ENCODE results near the gene DOCK1. TPM values are rescaled to one million over a fixed set of nuclear protein-coding genes. Genes with fewer than 3 reads are reported as not detected.
A peak's percentile ranks its signal among the peaks of the same experiment; 100 is the strongest.
"Not testable (repeated sequence)": the region's sequence is repeated elsewhere in the genome, so short reads cannot be mapped to it uniquely, and the experiment has no call there.

DOCK1 gene
- total and polyA plus RNA-seq, 7 experiments from 2014 or later, result 0.11 to 1.2 (median 0.34) TPM; not detected in 2

DNA sequence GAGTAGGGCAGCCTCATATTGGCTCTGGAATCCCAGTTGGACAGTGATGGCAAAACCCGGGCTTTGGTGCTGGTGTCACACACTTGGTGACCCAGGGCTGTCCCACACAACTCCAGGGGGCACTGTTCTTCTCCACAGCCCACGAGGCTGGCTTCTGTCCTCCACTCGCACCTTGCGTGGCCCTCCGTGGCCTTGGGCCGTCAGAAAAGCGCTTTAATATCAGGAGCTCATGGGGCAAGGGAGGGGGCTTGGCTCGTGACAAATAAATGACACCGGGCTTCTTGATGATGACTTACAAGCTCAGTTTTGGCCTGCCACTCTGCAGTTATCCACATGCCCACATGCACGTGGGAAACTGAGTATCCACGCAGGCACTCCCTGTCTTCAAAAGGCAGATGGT, 8.1 kb downstream of the DOCK1 start:
- Mint-ChIP-seq H3K27me3 (no peaks in the 10 kb centered on the region), H3K4me1 (no peaks in the 10 kb centered on the region), H3K4me3 (no peak overlapping the region), H3K9me3 (peaks cover 0 to 8% (median 3%) of the 10 kb centered on the region in 11 donors), H3K36me3 (no peaks in the 10 kb centered on the region), H3K27ac (no peak overlapping the region)
- H3K4me1 ChIP-seq (ENCODE audit: control insufficient read depth in 2 of 2, insufficient read depth in 2 of 2, low read length in 2 of 2), result no peaks in the 10 kb centered on the region
- H3K36me3 ChIP-seq (ENCODE audit: control insufficient read depth in 2 of 3, insufficient read depth in 3 of 3, low read length in 3 of 3), result no peaks in the 10 kb centered on the region
- no peaks in the 10 kb centered on the region for H3K9me3 ChIP-seq (ENCODE audit: control insufficient read depth in 2 of 3, low read length in 3 of 3)
- POLR2A ChIA-PET, result no interaction called here
- DNase-seq, result no peak
- no peak overlapping the region for H3K4me3 ChIP-seq (ENCODE audit: low read length)
- ATAC-seq, result no peak
- H3K27me3 ChIP-seq (ENCODE audit: control insufficient read depth in 2 of 2, insufficient read depth in 2 of 2, low read length in 2 of 2), result no peaks in the 10 kb centered on the region
- intact Hi-C loops (cut with micrococcal nuclease), result no loop called here
- CTCF ChIA-PET, result no interaction called here
- no peak overlapping the region for H3K27ac ChIP-seq (ENCODE audit: low read depth, low read length)

GRCh38 chr10:126914561-126914960, 9.3 kb downstream of the DOCK1 start:
- ChIA-PET POLR2A (no interaction called here), CTCF (no interaction called here)
- no peaks in the 10 kb centered on the region for H3K4me1 Mint-ChIP-seq
- ATAC-seq, result no peak
- Histone ChIP-seq H3K27ac (ENCODE audit: low read depth, low read length) (no peak overlapping the region), H3K27me3 (ENCODE audit: control insufficient read depth in 2 of 2, insufficient read depth in 2 of 2, low read length in 2 of 2) (no peaks in the 10 kb centered on the region), H3K4me1 (ENCODE audit: control insufficient read depth in 2 of 2, insufficient read depth in 2 of 2, low read length in 2 of 2) (no peaks in the 10 kb centered on the region), H3K4me3 (ENCODE audit: low read length) (no peak overlapping the region), H3K36me3 (ENCODE audit: control insufficient read depth in 2 of 3, insufficient read depth in 3 of 3, low read length in 3 of 3) (no peaks in the 10 kb centered on the region), H3K9me3 (ENCODE audit: control insufficient read depth in 2 of 3, low read length in 3 of 3) (no peaks in the 10 kb centered on the region)
- peaks cover 0 to 11% (median 4%) of the 10 kb centered on the region in 11 donors for H3K9me3 Mint-ChIP-seq
- no peaks in the 10 kb centered on the region for H3K36me3 Mint-ChIP-seq
- H3K4me3 Mint-ChIP-seq, result no peak overlapping the region
- intact Hi-C loops (cut with micrococcal nuclease), result no loop called here
- no peaks in the 10 kb centered on the region for H3K27me3 Mint-ChIP-seq
- DNase-seq, result no peak
- no peak overlapping the region for H3K27ac Mint-ChIP-seq

DNA sequence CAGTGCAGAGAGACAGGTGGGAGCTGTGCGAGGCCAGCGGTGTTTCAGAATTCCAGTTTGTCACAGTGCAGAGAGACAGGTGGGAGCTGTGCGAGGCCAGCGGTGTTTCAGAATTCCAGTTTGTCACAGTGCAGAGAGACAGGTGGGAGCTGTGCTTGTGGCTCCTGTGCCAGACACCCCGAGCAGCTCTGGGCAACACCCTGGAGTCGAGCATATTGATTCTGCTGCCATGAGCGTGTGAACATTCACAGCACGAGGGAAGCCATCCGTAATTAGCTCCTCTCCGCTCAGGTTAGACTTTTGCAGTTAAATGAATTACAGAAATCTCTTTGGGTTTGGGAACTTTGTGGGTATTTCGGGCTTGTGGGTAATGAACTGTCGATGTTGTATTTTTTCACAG, 11.7 kb downstream of the DOCK1 start:
- H3K9me3 ChIP-seq (ENCODE audit: control insufficient read depth in 2 of 3, low read length in 3 of 3); H3K36me3 ChIP-seq (ENCODE audit: control insufficient read depth in 2 of 3, insufficient read depth in 3 of 3, low read length in 3 of 3); H3K27ac ChIP-seq (ENCODE audit: low read depth, low read length); H3K27me3 Mint-ChIP-seq; intact Hi-C loops (cut with micrococcal nuclease); H3K4me3 Mint-ChIP-seq; H3K4me3 ChIP-seq (ENCODE audit: low read length); H3K4me1 Mint-ChIP-seq; H3K36me3 Mint-ChIP-seq; DNase-seq; CTCF ChIA-PET; H3K27me3 ChIP-seq (ENCODE audit: control insufficient read depth in 2 of 2, insufficient read depth in 2 of 2, low read length in 2 of 2); H3K4me1 ChIP-seq (ENCODE audit: control insufficient read depth in 2 of 2, insufficient read depth in 2 of 2, low read length in 2 of 2); ATAC-seq; H3K27ac Mint-ChIP-seq; POLR2A ChIA-PET: not testable (repeated sequence)
- peaks cover 1 to 15% (median 8%) of the 10 kb centered on the region in 11 donors for H3K9me3 Mint-ChIP-seq

- Mint-ChIP-seq H3K36me3 (no peaks in the 10 kb centered on the region), H3K9me3 (peaks cover 1 to 15% (median 8%) of the 10 kb centered on the region in 11 donors), H3K27ac (no peak overlapping the region), H3K4me3 (no peak overlapping the region), H3K27me3 (peaks cover 0 to 4% (median 0%) of the 10 kb centered on the region in 5 donors), H3K4me1 (no peaks in the 10 kb centered on the region)
- ATAC-seq (no peak), DNase-seq (no peak)
- H3K27ac ChIP-seq (ENCODE audit: low read depth, low read length), result no peak overlapping the region
- POLR2A ChIA-PET, result no interaction called here
- no peak overlapping the region for H3K4me3 ChIP-seq (ENCODE audit: low read length)
- H3K9me3 ChIP-seq (ENCODE audit: control insufficient read depth in 2 of 3, low read length in 3 of 3), result peaks cover 0 to 6% (median 0%) of the 10 kb centered on the region in 3 experiments
- no peaks in the 10 kb centered on the region for H3K27me3 ChIP-seq (ENCODE audit: control insufficient read depth in 2 of 2, insufficient read depth in 2 of 2, low read length in 2 of 2)
- CTCF ChIA-PET, result no interaction called here
- no peaks in the 10 kb centered on the region for H3K36me3 ChIP-seq (ENCODE audit: control insufficient read depth in 2 of 3, insufficient read depth in 3 of 3, low read length in 3 of 3)
- H3K4me1 ChIP-seq (ENCODE audit: control insufficient read depth in 2 of 2, insufficient read depth in 2 of 2, low read length in 2 of 2), result no peaks in the 10 kb centered on the region
- intact Hi-C loops (cut with micrococcal nuclease), result no loop called here
These were observed 12.1 kb downstream of the DOCK1 start for GRCh38 chr10:126917375-126917774.

DNA sequence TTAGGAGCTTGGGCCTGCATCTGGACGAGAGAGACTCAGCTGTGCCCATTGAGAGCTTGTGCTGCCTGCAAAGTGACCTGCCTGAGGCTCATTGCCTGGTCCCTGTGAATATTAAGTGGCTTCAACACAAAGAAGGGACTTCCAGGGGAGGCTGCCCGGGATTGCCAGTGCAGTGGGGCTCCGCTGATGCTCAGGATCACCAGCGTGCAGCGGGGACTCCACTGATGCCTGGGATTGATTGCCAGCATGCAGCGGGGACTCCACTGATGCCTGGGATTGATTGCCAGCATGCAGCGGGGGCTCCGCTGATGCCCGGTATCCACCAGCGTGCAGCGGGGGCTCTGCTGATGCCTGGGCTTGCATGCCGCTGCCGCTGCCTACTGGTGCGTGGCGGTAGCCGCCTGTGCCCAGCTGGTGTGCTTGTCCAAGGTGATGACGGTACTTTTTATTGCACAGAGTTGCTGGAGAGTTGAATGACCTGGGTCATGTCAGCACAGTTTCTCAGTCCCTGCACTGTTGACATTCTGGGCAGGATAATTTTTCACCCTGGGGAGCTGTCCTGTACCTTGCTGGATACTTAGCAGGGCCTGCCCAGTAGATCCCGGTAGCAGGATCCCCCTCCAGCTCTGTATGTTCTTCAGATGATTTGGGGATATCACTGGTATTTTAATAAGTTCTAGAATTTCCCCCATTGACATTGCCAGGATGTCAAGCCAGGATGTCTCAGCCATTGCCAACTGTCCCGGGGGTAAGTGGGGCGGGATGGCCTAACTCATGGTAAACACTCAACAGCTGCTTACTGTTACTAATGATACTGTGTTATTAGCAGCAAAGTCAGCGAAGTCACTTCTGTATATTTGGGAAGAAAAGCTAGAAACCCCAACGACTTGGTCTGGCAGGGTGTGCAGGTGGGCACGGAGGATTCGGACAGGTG, 13.0 kb downstream of the DOCK1 start:
- H3K4me3 ChIP-seq (ENCODE audit: low read length), result no peak overlapping the region
- DNase-seq (no peak), ATAC-seq (no peak)
- no peaks in the 10 kb centered on the region for H3K4me1 ChIP-seq (ENCODE audit: control insufficient read depth in 2 of 2, insufficient read depth in 2 of 2, low read length in 2 of 2)
- Mint-ChIP-seq H3K27me3 (peaks cover 0 to 4% (median 0%) of the 10 kb centered on the region in 5 donors), H3K4me1 (no peaks in the 10 kb centered on the region), H3K4me3 (peak overlapping the region in 1 of 10 donors; percentile 4), H3K36me3 (no peaks in the 10 kb centered on the region), H3K9me3 (peaks cover 1 to 15% (median 8%) of the 10 kb centered on the region in 11 donors), H3K27ac (no peak overlapping the region)
- no peak overlapping the region for H3K27ac ChIP-seq (ENCODE audit: low read depth, low read length)
- intact Hi-C loops (cut with micrococcal nuclease), result no loop called here
- no peaks in the 10 kb centered on the region for H3K36me3 ChIP-seq (ENCODE audit: control insufficient read depth in 2 of 3, insufficient read depth in 3 of 3, low read length in 3 of 3)
- no peaks in the 10 kb centered on the region for H3K27me3 ChIP-seq (ENCODE audit: control insufficient read depth in 2 of 2, insufficient read depth in 2 of 2, low read length in 2 of 2)
- POLR2A ChIA-PET, result no interaction called here
- CTCF ChIA-PET, result no interaction called here
- peaks cover 0 to 6% (median 0%) of the 10 kb centered on the region in 3 experiments for H3K9me3 ChIP-seq (ENCODE audit: control insufficient read depth in 2 of 3, low read length in 3 of 3)

DNA sequence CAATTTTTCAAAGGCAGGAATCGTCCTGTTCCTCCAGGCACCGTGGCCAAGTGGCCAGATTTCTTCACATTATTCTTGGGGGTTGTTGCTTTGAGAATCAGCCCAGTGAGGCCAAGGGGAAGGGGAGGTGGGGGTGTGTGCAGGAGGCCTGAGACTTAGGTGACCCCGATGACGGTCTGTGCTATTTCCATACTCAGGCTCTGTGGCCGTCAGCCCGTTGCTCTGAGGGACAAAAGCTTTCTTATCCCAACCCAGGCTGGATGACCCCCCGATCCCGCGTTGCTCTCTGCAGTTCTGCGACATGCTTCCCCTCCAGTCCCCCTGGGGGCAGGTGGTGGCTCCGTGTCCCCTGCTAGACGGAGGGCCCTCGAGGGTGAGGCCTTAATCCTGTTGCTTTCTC, 14.2 kb downstream of the DOCK1 start:
- no peak overlapping the region for H3K27ac ChIP-seq (ENCODE audit: low read depth, low read length)
- H3K27me3 ChIP-seq (ENCODE audit: control insufficient read depth in 2 of 2, insufficient read depth in 2 of 2, low read length in 2 of 2), result no peaks in the 10 kb centered on the region
- no peaks in the 10 kb centered on the region for H3K4me1 Mint-ChIP-seq
- DNase-seq (no peak), ATAC-seq (no peak)
- CTCF ChIA-PET, result no interaction called here
- no peaks in the 10 kb centered on the region for H3K4me1 ChIP-seq (ENCODE audit: control insufficient read depth in 2 of 2, insufficient read depth in 2 of 2, low read length in 2 of 2)
- intact Hi-C loops (cut with micrococcal nuclease), result no loop called here
- H3K36me3 ChIP-seq (ENCODE audit: control insufficient read depth in 2 of 3, insufficient read depth in 3 of 3, low read length in 3 of 3), result no peaks in the 10 kb centered on the region
- no peaks in the 10 kb centered on the region for H3K36me3 Mint-ChIP-seq
- no peak overlapping the region for H3K27ac Mint-ChIP-seq
- H3K4me3 ChIP-seq (ENCODE audit: low read length), result no peak overlapping the region
- peaks cover 0 to 6% (median 0%) of the 10 kb centered on the region in 3 experiments for H3K9me3 ChIP-seq (ENCODE audit: control insufficient read depth in 2 of 3, low read length in 3 of 3)
- peaks cover 0 to 15% (median 8%) of the 10 kb centered on the region in 11 donors for H3K9me3 Mint-ChIP-seq
- H3K27me3 Mint-ChIP-seq, result peaks cover 0 to 4% (median 0%) of the 10 kb centered on the region in 5 donors
- H3K4me3 Mint-ChIP-seq, result peak overlapping the region in 1 of 10 donors; percentile 26
- POLR2A ChIA-PET, result no interaction called here

- peaks cover 0 to 15% (median 6%) of the 10 kb centered on the region in 11 donors for H3K9me3 Mint-ChIP-seq
- CTCF ChIA-PET, result no interaction called here
- POLR2A ChIA-PET, result no interaction called here
- H3K4me1 Mint-ChIP-seq, result no peaks in the 10 kb centered on the region
- ATAC-seq (no peak), DNase-seq (no peak)
- intact Hi-C loops (cut with micrococcal nuclease), result no loop called here
- no peaks in the 10 kb centered on the region for H3K36me3 Mint-ChIP-seq
- Histone ChIP-seq H3K4me3 (ENCODE audit: low read length) (no peak overlapping the region), H3K27ac (ENCODE audit: low read depth, low read length) (no peak overlapping the region), H3K27me3 (ENCODE audit: control insufficient read depth in 2 of 2, insufficient read depth in 2 of 2, low read length in 2 of 2) (no peaks in the 10 kb centered on the region), H3K36me3 (ENCODE audit: control insufficient read depth in 2 of 3, insufficient read depth in 3 of 3, low read length in 3 of 3) (no peaks in the 10 kb centered on the region), H3K9me3 (ENCODE audit: control insufficient read depth in 2 of 3, low read length in 3 of 3) (peaks cover 0 to 6% (median 0%) of the 10 kb centered on the region in 3 experiments), H3K4me1 (ENCODE audit: control insufficient read depth in 2 of 2, insufficient read depth in 2 of 2, low read length in 2 of 2) (no peaks in the 10 kb centered on the region)
- H3K27ac Mint-ChIP-seq, result no peak overlapping the region
- H3K4me3 Mint-ChIP-seq, result no peak overlapping the region
- H3K27me3 Mint-ChIP-seq, result peaks cover 0 to 4% (median 0%) of the 10 kb centered on the region in 5 donors
These were observed 15.9 kb downstream of the DOCK1 start for GRCh38 chr10:126921162-126921561.
